ENCODE measurements around the gene CPEB2.
"Not testable (repeated sequence)": the region's sequence is repeated elsewhere in the genome, so short reads cannot be mapped to it uniquely, and the experiment has no call there.

CPEB2 gene

GRCh38 chr4:15042529-15043167 is 40.4 kb downstream of the CPEB2 start:
- H3K27ac Mint-ChIP-seq: no peak overlapping the region
- H3K4me3 Mint-ChIP-seq: no peak overlapping the region
- no peaks in the 10 kb centered on the region for H3K9me3 Mint-ChIP-seq
- ATAC-seq (replicated peaks) (no peak), DNase-seq (no peak)
- H3K27me3 Mint-ChIP-seq: no peaks in the 10 kb centered on the region
- H3K36me3 Mint-ChIP-seq (ENCODE audit: insufficient read depth): peaks cover 25% of the 10 kb centered on the region
- H3K4me1 Mint-ChIP-seq (ENCODE audit: low read depth in 2 of 2): peaks cover 3 to 27% of the 10 kb centered on the region in 2 donors

GRCh38 chr4:15043226-15043625 is 40.9 kb downstream of the CPEB2 start:
- H3K4me1 Mint-ChIP-seq (ENCODE audit: low read depth in 2 of 2): peaks cover 3 to 27% of the 10 kb centered on the region in 2 donors
- H3K9me3 Mint-ChIP-seq: no peaks in the 10 kb centered on the region
- H3K27me3 Mint-ChIP-seq: no peaks in the 10 kb centered on the region
- peaks cover 25% of the 10 kb centered on the region for H3K36me3 Mint-ChIP-seq (ENCODE audit: insufficient read depth)
- DNase-seq: no peak
- no peak for ATAC-seq (replicated peaks)
- no peak overlapping the region for H3K27ac Mint-ChIP-seq
- H3K4me3 Mint-ChIP-seq: no peak overlapping the region

- H3K9me3 Mint-ChIP-seq: no peaks in the 10 kb centered on the region
- H3K4me3 Mint-ChIP-seq: no peak overlapping the region
- ATAC-seq (replicated peaks): no peak
- DNase-seq: no peak
- H3K4me1 Mint-ChIP-seq (ENCODE audit: low read depth in 2 of 2): peaks cover 3 to 21% of the 10 kb centered on the region in 2 donors
- H3K36me3 Mint-ChIP-seq (ENCODE audit: insufficient read depth): peaks cover 22% of the 10 kb centered on the region
- H3K27ac Mint-ChIP-seq: no peak overlapping the region
- no peaks in the 10 kb centered on the region for H3K27me3 Mint-ChIP-seq
Measured at GRCh38 chr4:15043922-15044321, 41.6 kb downstream of the CPEB2 start.

GRCh38 chr4:15054541-15054940 is 52.3 kb downstream of the CPEB2 start:
- H3K36me3 Mint-ChIP-seq (ENCODE audit: insufficient read depth): peaks cover 26% of the 10 kb centered on the region

GRCh38 chr4:15060213-15060612 is 57.9 kb downstream of the CPEB2 start:
- no peak overlapping the region for H3K27ac Mint-ChIP-seq
- DNase-seq (no peak), ATAC-seq (replicated peaks) (no peak)
- H3K4me3 Mint-ChIP-seq: no peak overlapping the region
- peaks cover 22% of the 10 kb centered on the region for H3K36me3 Mint-ChIP-seq (ENCODE audit: insufficient read depth)
- H3K4me1 Mint-ChIP-seq (ENCODE audit: low read depth in 2 of 2): peaks cover 0 to 5% of the 10 kb centered on the region in 2 donors
- H3K27me3 Mint-ChIP-seq: no peaks in the 10 kb centered on the region
- H3K9me3 Mint-ChIP-seq: no peaks in the 10 kb centered on the region

More at GRCh38 chr4:15054541-15054940, 52.3 kb downstream of the CPEB2 start:
- Mint-ChIP-seq H3K9me3 (no peaks in the 10 kb centered on the region), H3K27me3 (no peaks in the 10 kb centered on the region), H3K27ac (no peak overlapping the region), H3K4me3 (no peak overlapping the region), H3K4me1 (ENCODE audit: low read depth in 2 of 2) (peaks cover 2 to 13% of the 10 kb centered on the region in 2 donors)
- ATAC-seq (replicated peaks): no peak
- DNase-seq: no peak

GRCh38 chr4:15063341-15063740 is 61.1 kb downstream of the CPEB2 start:
- no peak for ATAC-seq (replicated peaks)
- H3K27ac Mint-ChIP-seq: no peak overlapping the region
- H3K9me3 Mint-ChIP-seq: no peaks in the 10 kb centered on the region
- H3K4me3 Mint-ChIP-seq: no peak overlapping the region
- peaks cover 29% of the 10 kb centered on the region for H3K36me3 Mint-ChIP-seq (ENCODE audit: insufficient read depth)
- no peaks in the 10 kb centered on the region for H3K27me3 Mint-ChIP-seq
- no peaks in the 10 kb centered on the region for H3K4me1 Mint-ChIP-seq (ENCODE audit: low read depth in 2 of 2)
- no peak for DNase-seq

GRCh38 chr4:15065516-15065915 is 63.2 kb downstream of the CPEB2 start:
- DNase-seq (no peak), ATAC-seq (replicated peaks) (no peak)
- Mint-ChIP-seq H3K4me1 (ENCODE audit: low read depth in 2 of 2) (no peaks in the 10 kb centered on the region), H3K4me3 (no peak overlapping the region), H3K27me3 (no peaks in the 10 kb centered on the region), H3K27ac (no peak overlapping the region), H3K9me3 (no peaks in the 10 kb centered on the region), H3K36me3 (ENCODE audit: insufficient read depth) (peaks cover 29% of the 10 kb centered on the region)

GRCh38 chr4:15066140-15066539 is 63.9 kb downstream of the CPEB2 start:
- no peak overlapping the region for H3K27ac Mint-ChIP-seq
- no peak for DNase-seq

GRCh38 chr4:15068298-15068697 is 66.0 kb downstream of the CPEB2 start:
- Mint-ChIP-seq H3K4me3 (no peak overlapping the region), H3K4me1 (ENCODE audit: low read depth in 2 of 2) (no peaks in the 10 kb centered on the region), H3K27ac (peak overlapping the region in 1 of 2 donors; percentile 65), H3K27me3 (no peaks in the 10 kb centered on the region), H3K9me3 (no peaks in the 10 kb centered on the region), H3K36me3 (ENCODE audit: insufficient read depth) (peaks cover 23% of the 10 kb centered on the region)
- no peak for ATAC-seq (replicated peaks)
- DNase-seq: no peak

More at GRCh38 chr4:15066140-15066539, 63.9 kb downstream of the CPEB2 start:
- peaks cover 29% of the 10 kb centered on the region for H3K36me3 Mint-ChIP-seq (ENCODE audit: insufficient read depth)
- H3K4me3 Mint-ChIP-seq: no peak overlapping the region
- no peaks in the 10 kb centered on the region for H3K27me3 Mint-ChIP-seq
- no peak for ATAC-seq (replicated peaks)
- no peaks in the 10 kb centered on the region for H3K4me1 Mint-ChIP-seq (ENCODE audit: low read depth in 2 of 2)
- no peaks in the 10 kb centered on the region for H3K9me3 Mint-ChIP-seq

- Mint-ChIP-seq H3K27me3 (no peaks in the 10 kb centered on the region), H3K4me1 (ENCODE audit: low read depth in 2 of 2) (no peaks in the 10 kb centered on the region), H3K4me3 (no peak overlapping the region), H3K36me3 (ENCODE audit: insufficient read depth) (no peaks in the 10 kb centered on the region), H3K27ac (no peak overlapping the region), H3K9me3 (peaks cover 9 to 13% of the 10 kb centered on the region in 2 donors)
- no peak for ATAC-seq (replicated peaks)
- no peak for DNase-seq
Measured at GRCh38 chr4:15075875-15076274, 73.6 kb downstream of the CPEB2 start.

- Mint-ChIP-seq H3K27me3 (peaks cover 0 to 6% of the 10 kb centered on the region in 2 donors), H3K27ac (no peak overlapping the region)
Measured at GRCh38 chr4:15077969-15078368, 75.7 kb downstream of the CPEB2 start.

GRCh38 chr4:15078682-15079642 is 76.7 kb downstream of the CPEB2 start:
- Mint-ChIP-seq H3K36me3 (ENCODE audit: insufficient read depth) (no peaks in the 10 kb centered on the region), H3K27me3 (peaks cover 0 to 15% of the 10 kb centered on the region in 2 donors), H3K4me3 (no peak overlapping the region), H3K4me1 (ENCODE audit: low read depth in 2 of 2) (no peaks in the 10 kb centered on the region), H3K9me3 (peaks cover 7 to 13% of the 10 kb centered on the region in 2 donors), H3K27ac (no peak overlapping the region)
- ATAC-seq (replicated peaks): no peak
- DNase-seq: no peak

More at GRCh38 chr4:15077969-15078368, 75.7 kb downstream of the CPEB2 start:
- no peak overlapping the region for H3K4me3 Mint-ChIP-seq
- DNase-seq (no peak), ATAC-seq (replicated peaks) (no peak)
- H3K4me1 Mint-ChIP-seq (ENCODE audit: low read depth in 2 of 2): no peaks in the 10 kb centered on the region
- H3K36me3 Mint-ChIP-seq (ENCODE audit: insufficient read depth): no peaks in the 10 kb centered on the region
- H3K9me3 Mint-ChIP-seq: peaks cover 9 to 13% of the 10 kb centered on the region in 2 donors

GRCh38 chr4:15084780-15085179 is 82.5 kb downstream of the CPEB2 start:
- Mint-ChIP-seq H3K36me3 (ENCODE audit: insufficient read depth) (no peaks in the 10 kb centered on the region), H3K4me1 (ENCODE audit: low read depth in 2 of 2) (no peaks in the 10 kb centered on the region), H3K27ac (no peak overlapping the region), H3K27me3 (peaks cover 12 to 26% of the 10 kb centered on the region in 2 donors), H3K9me3 (no peaks in the 10 kb centered on the region), H3K4me3 (no peak overlapping the region)
- no peak for ATAC-seq (replicated peaks)
- no peak for DNase-seq

GRCh38 chr4:15085762-15086161 is 83.5 kb downstream of the CPEB2 start:
- not testable (repeated sequence) for H3K9me3 Mint-ChIP-seq

More at GRCh38 chr4:15085762-15086161, 83.5 kb downstream of the CPEB2 start:
- not testable (repeated sequence) for H3K36me3 Mint-ChIP-seq (ENCODE audit: insufficient read depth); H3K4me1 Mint-ChIP-seq (ENCODE audit: low read depth in 2 of 2); DNase-seq; H3K4me3 Mint-ChIP-seq; ATAC-seq (replicated peaks); H3K27ac Mint-ChIP-seq
- peaks cover 22 to 26% of the 10 kb centered on the region in 2 donors for H3K27me3 Mint-ChIP-seq

Measured in effector memory CD8-positive, alpha-beta T cell (primary cell).